ENCODE measurements around the gene CATSPERD.

The CATSPERD gene, protein sequence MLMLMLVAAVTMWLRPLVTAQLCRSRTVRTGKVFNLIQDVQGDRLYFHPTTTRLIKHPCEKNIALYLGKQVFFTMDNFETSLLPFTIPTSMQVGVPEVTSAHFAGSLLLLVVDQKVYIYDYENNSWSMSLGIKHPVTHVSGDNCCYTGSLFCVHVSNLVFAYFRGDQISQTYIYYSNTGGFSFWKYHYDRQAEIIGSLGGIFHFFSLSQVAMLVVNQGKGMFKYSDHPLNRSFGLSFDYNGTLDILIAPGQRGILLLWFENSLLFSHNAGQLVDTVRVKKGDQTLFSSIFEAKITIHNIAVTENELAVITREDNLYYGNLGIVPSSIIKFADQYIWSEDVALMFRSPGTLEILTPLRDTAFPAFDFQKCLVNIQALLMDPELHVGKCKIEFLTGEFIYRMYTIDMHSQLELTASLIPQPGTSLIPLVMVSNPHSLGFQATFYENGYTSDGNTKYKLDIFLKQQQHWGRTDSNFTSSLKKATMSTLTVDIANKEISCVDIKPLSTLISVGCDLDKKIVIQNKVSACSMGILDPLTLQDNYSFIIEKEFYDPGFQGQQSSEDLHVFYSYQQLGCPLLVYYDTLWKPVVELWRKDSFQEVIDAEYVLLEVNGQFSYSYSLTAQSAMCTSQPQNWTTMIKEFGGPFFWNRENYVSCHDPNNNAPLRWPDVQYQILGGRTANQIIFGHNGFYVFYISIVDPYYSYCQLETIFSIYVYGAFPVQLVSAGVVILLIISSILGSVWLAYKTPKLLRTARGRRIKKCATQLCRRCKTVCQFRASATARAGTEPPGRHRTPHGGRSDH

DNA sequence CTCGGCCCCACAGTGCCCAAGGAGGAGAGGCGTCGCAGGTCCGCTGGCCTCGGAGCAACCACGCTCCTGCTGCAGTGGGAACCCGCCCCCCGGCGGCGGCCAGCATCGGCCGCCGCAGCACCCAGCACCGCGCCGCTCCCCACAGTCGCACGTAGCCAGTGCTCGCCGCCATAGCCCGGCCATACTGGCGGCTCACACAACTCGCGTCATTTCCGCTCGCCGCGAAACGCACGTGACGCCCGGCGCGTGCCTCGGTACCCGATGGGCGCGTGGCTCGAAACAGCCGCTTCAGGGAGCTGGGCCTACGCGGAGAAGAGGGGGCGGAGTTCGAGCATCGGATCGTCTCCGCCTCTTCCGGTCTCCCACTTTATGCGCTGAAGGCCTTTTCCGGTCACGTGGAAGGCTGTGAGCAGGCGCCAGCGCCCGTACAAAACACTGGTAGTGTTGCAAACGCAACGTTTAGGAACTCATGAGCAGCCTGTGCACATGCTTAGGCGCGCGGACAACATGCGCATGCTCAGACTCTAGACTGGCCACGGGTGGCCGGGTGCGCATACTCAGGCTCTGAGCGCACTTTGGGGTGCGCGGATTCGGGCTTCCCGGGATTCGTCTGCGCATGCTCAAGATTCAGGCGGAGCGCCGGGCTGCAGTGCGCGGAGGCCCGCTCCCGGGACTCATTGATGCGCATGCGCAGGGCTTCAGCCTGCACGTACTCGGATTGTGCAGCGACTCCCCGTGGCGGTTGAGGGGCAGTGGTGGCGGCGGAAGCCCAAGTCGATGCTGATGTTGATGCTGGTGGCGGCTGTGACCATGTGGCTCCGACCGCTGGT lies at the start of gene CATSPERD, which contains the start of gene LONP1:
CATSPERD (plus strand) TSS at position 677 of the 830 bp plus-strand sequence; CDS start at position 778, 101 bp downstream.
LONP1 (minus strand) TSS at position 186 of the 830 bp plus-strand sequence; CDS start at position 172, 14 bp downstream.
- DNase-seq (ENCODE audit: low read depth), result peak; percentile 99

DNA sequence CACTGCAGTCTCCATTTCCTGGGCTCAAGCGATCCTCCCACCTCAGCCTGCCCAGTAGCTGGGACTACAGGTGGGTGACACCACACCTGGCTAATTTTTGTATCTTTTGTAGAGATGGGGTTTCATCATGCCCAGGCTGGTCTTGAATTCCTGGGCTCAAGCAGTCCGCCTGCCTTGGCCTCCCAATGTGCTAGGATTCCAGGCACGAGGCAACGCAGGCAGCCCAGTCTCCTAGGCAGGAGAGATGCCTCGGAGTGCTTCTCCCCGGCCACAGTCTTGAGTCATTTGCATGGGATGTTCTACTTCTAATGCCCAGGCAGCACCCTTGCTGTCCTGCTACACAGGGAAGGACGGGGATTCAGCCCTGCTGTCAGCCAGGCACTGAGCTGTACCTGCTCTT lies 48.8 kb upstream of the CATSPERD start:
- no peak for DNase-seq (ENCODE audit: low read depth)

DNA sequence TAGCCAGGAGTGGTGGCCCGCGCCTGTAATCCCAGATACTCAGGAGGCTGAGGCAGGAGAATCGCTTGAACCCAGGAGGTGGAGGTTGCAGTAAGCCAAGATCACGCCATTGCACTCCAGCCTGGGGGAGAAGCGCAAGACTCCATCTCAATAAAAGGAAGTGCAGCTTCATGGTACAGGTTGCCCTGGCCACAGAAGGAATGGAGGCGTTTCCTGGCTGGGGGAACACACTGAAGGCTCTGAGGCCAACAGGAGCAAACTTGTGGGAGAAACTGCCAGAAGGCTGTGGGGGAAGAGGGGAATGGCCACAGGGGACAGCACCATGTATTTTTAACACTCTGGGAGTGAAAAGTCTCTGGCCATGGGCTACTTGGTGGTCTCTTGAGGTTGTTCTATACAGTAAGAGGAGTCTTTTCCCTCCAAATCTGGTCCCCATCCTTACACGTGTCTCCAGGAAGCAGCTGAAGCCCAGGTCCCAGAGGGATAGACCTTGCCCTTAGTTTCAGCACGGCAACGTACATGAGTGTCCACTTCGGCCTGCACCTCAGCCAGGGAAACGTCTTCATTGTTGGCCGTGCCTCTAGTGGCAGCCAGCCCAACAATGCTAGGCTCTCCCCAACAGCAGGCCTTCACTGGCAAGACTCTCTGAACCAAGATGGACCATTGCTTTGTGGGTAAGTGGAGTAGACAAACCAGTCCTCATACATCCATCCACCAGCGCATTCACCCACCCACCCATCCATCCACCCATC lies 47.6 kb upstream of the CATSPERD start:
- DNase-seq (ENCODE audit: low read depth), result no peak

DNA sequence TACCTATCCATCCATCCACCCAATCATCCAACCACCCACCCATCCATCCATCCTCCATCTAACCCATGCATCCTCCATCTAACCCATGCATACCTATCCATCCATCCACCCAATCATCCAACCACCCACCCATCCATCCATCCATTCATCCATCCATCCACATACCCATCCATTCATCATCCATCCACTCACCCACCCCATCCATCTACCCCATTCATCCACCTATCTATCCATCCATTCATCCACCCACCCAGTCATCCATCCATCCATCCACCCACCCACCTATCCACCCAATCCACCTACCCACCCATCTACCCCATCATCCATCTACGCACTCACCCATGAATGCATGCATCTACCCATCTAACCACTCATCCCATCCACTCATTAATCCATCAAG lies 46.7 kb upstream of the CATSPERD start:
- DNase-seq (ENCODE audit: low read depth), result no peak

DNA sequence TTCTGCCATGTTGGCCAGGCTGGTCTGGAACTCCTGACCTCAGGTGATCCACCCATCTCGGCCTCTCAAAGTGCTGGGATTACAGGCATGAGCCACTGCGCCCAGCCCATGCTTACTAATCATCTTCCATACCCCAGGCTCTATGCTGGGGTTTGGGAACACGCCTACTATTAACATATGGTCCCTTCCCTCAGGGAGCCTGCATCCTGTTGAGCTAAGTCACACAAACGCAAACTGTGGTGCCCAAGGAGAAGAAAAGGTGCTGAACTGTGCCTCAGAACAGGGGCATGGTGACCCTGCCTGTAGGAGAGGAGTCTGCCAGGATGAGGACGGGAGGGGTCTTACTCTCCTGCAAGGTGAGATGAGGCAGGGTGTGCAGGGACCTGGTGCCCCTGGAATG lies 45.7 kb upstream of the CATSPERD start:
- no peak for DNase-seq (ENCODE audit: low read depth)

DNA sequence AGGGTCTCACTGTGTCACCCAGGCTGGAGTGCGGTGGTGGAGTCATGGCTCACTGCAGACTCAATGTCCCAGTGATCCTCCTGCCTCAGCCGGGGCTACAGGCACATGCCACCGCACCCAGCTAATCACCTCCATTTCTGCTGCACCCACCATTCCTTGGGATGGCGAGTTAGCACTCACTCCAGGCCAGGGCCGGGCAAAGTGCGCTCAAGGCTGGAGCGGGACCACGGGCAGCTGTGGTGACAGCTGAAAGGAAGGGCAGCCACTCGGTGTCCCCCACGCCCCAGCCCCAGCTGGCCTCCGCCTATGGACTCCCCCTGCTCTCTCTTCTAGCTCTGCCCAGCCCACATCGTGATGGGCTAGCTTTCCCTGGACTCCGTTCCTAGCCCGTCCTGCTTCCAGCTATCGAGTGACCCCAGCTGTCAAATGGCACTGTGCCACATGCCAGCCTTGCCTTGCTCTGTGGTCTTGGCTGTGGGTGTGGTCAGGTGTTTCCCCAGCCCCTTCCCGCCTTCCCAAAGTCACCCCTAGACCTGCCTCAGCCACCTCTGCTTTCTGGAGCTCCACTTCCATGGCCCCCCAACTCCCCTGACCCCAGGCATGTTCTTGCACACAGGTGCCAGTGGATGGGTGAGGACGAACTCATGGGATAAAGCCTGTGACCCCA lies 44.2 kb upstream of the CATSPERD start:
- no peak for DNase-seq (ENCODE audit: low read depth)

DNA sequence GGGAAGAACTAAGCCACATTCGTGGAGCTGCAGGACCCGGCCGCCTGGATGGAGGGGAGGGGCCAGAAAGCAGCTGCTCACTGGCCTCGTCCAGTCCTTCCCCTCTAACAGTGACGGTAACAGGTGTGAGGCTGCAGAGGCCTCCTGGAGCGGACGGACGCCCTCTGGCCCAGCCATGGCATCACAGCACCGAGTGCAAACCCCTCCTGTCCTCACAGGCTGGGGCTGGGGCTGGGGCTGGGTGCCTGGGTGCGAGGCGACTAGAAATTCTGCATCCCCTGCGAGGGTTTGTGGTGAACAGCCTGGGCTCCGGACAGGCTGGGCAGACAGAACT lies 43.7 kb upstream of the CATSPERD start:
- no peak for DNase-seq (ENCODE audit: low read depth)

DNA sequence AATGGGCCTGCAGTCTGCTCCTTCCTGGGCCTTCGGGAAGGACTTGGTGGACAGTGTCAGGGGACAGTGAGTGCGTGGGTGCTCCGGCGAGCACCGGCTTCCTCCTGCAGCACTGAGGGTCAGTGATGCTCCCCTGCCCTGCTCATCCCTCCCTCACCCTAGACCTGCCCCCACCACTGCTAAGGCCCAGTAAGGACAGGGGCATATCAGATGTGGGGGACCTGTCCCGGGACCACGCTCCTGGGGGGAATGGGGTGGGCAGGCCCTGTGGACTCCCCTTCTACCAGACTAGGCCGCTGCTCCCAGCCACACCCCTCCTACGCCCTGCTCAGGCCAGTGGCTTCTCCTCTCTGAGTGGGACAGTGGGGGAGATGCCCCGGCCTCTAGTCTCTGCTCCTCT lies 43.3 kb upstream of the CATSPERD start:
- no peak for DNase-seq (ENCODE audit: low read depth)

DNA sequence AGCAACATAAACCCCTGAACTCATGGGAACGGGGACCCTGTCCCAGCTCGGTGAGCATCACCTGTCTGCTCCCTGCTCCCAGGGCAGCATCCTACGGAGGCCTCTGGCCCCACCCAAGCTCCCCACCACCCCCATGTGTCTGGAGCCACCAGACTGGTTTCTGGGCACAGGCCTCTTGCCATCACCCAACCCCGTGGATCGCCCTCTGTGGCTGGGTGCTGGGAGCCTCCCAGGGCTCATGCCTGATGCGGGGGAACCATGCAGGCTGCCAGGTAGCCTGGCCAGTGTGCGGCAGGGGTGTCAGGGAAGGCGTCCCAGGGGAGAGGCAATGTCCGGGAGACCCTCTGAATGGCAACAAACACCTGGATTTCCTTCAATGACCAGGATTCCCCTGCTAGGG lies 42.9 kb upstream of the CATSPERD start:
- DNase-seq (ENCODE audit: low read depth), result no peak

DNA sequence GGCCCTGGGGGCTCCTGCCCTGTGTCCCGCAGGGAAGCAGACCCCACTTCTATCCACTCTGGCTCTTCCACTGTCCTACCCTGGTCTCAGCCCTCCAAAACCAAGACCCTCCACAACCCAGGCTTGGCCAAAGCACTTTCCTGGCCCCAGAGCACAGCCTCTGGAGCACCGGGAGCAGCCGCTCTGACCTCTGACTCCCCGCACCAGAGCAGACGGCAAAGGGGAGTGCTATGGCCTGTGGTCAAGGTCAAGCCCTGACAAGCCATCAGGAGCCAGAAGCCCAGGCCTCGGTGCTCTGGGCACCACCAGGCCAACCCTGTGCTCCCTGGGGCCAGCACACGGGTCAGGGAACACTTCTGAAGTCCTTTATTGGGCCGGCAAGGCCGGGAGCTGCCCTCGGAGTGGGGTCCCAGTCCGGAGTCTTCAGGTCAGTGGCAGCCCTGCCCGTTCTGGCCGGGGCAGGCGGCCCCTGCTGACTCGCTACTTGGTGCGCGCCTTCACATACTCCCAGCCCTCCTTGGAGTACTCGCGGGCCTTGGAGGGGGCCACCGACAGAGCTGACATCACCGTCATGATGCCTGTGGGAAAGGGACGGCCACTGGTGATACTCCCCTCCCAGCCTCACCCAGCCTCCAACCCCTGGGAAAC lies 42.2 kb upstream of the CATSPERD start:
- no peak for DNase-seq (ENCODE audit: low read depth)

DNA sequence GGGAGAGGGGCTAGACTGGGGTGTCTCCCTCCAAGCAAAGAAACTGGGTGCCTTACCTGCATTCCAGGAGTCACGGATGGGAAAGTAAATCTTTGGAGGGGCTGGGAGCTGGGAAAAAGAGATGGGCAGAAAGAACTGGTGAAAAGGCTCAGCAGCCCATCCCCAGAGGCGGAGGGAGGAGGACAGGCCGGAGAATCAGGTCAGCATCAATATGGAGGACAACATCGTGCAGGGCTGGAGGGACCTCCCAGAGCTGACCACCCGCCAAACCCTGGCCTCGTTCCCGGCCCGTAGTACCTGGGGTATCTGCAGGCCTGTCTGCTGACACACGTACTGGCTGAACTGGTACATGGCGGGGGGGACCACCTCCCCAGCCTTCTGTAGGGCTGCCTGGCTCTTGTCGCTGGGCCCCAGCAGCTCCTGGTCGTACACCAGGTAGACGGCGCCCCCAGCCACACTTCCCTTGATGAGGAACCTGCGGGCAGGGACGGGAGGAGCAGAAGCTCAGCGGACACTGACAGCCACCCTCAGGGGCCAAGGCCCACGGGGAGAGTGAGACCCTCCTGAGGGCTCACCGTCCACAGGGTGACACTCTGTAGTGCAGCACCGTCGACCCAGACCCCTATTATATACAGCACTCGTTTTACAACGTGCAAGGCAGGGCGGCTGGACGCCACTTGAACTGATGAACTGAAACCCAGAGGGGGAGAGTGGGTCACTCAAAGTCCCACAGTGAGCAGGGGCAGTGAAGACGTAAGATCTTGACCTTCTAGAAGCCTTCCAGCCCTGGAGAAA lies 41.0 kb upstream of the CATSPERD start:
- DNase-seq (ENCODE audit: low read depth), result no peak

DNA sequence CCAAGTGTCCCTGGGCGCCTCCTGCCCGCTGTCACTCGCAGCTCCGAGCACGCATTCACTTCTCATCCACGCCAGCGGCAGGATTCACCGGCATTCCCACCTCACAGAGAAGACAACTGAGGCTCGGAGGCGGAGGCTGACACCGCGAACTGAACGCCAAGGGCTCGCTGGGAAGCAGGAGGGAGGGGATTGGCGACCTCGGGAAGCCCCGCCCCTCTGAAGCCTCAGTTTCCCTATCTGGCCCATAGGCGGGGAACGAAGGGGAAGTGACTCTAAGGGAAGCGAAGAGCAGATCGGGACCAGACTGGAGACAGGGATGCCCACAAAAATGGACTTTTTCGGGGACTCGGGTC lies 40.4 kb upstream of the CATSPERD start:
- peak; percentile 31 for DNase-seq (ENCODE audit: low read depth)

DNA sequence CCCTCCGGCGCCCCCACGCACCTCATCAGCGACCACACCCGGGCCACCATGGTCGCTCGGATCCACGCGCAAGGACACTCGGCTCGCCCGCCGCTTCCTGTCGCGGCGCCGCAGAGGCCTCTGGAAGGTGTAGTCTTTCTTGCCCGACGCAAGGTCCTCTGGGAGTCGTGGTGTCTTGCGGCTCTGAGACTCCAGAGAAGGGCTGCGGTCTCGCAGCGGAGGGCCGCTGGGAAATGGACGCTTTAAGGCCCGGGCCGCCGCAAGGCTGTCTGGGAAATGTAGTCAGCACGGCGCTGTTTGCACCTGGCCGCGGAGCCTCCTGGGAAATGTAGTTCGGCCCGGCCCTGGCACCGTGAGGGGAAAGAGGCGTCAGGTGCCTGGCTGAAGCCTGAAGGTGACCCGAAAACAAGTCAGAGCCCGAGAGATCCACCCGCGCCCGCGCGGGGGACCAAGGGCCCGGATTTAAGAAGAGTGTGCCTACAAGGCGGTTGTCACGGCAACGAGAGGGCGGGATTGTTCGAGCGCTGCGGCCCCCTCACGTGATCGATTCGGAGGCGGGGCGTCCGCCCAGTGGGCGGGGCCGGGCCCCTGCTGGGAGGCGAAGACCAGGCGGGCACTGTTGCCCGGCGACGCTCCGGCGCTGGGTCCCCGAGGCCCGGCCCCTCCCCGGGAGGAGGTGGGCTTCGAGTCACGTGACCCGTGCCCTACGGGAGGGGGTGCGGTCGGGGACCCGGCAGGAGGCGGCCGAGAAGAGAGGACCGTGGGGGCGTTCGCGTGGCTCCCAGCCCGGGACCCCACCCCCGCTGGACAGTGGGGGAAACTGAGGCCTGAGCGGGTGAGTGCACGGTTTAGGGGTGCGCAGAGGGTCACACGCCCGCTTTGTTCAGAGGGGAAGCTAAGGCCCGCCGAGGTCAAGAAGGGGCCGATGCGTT lies 39.7 kb upstream of the CATSPERD start, which contains the start of the genes HSD11B1L and MICOS13:
HSD11B1L (plus strand) TSS at position 591 of the 932 bp plus-strand sequence. CDS start 3,806 bp downstream, outside the sequence.
MICOS13 (minus strand) TSS at position 80 of the 932 bp plus-strand sequence; CDS start at position 50, 30 bp downstream.
- peak; percentile 99 for DNase-seq (ENCODE audit: low read depth)

DNA sequence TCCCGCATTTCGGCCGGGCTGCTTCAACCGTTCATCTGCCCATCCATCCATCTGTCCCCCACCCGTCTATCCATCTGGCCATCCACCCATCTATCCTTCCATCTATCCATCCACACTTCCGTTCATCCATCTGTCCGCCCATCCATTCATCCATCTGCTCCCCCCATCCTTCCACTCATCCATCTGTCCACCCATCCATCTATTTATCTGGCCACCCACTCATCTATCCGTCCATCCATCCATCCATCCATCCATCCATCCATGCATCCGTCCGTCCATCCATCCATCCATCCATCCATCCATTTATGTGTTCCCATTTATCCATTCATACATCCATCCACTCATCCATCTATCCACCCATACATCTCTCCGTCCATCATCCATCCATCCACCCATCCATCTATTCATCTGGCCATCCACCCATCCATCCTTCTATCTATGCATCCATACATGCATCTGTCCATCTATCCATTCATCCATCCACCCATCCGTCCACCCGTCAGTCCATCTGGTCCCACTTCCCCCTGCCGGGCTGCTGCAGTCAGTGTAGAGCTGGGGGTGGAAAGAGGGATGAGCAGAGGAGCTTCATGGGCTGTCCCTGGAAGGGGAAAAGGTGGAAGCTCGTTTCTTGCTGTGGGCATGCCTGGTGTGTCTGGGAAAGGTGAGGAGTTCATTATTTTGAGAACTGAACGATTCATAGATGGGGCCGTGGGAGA lies 38.9 kb upstream of the CATSPERD start:
- DNase-seq (ENCODE audit: low read depth), result no peak

DNA sequence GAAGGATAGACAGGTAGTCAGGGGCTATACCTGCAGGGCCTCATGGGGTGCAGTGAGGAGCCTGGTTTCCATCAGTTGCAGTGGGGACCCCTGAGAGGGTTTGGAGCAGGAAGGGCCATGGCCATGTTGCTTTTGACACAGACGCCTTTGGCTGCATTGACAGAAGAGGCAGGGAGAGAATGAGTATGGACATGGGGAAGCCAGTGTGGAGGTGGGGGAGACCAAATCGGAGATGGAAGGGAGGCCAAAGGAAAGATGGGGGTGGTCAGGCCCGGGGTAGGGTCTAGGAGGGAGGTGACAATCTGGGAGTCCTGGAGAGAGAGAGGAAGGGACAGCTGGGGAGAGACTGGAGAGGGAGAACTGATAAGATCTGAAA lies 38.3 kb upstream of the CATSPERD start:
- no peak for DNase-seq (ENCODE audit: low read depth)

DNA sequence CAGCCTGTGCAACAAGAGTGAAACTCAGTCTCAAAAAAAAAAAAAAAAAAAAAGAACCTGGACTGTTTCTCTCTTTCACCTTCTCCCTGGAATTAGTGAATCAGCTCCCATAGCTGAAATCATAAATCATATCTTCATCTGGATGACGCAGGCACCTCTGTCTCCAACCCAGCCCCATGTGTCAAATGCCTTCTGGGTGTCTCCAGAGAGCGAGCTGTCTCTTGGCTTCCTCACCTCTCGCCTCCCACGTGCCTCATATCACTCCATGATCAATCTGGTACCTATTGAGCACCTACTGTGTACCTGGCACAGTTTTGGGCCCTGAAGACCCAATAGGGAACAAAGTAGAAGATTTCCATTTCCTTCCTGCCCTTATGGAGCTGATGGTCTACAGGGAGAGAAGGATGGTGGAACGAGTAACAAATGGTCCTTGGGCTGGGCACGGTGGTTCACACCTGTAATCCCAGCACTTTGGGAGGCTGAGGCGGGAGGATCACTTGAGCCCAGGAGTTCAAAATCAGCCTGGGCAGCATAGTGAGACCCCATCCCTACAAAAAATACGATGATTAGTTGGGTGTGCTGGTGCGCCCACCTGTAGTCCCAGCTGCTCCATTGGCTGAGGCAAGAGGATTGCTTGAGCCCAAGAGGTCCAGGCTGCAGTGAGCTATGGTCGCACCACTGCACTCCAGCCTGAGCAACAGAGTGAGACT lies 37.1 kb upstream of the CATSPERD start:
- DNase-seq (ENCODE audit: low read depth), result no peak

Measured in iris pigment epithelial cell (primary cell).